ENCODE measurements around the gene PSMB11.

PSMB11 gene

DNA sequence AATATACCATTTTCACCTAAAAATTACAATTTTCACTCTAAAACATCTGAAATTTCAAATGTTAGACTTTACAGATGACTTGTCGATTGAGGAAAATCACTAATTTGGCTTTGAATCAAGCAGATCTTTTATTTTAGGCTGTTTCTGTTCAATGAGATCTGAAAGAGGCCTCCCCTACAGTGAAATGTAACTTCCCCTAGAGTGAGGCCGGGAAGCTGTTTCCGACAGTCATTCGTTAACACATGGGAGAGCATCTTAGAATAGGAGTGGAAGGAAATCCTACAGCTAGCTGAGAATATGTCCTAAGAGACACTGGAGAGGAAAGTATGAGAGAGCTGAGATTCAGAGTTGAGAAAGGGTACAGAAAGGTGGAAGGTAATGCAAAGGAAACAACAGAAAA, 26.4 kb upstream of the PSMB11 start:
- Histone ChIP-seq H3K27ac (ENCODE audit: poor library complexity, severe bottlenecking) (no peak overlapping the region), H3K4me3 (ENCODE audit: severe bottlenecking) (no peak overlapping the region), H3K4me1 (ENCODE audit: insufficient read depth, poor library complexity, severe bottlenecking) (no peaks in the 10 kb centered on the region), H3K36me3 (ENCODE audit: low read depth) (no peaks in the 10 kb centered on the region), H3K27me3 (ENCODE audit: insufficient read depth, poor library complexity, severe bottlenecking) (no peaks in the 10 kb centered on the region), H3K9me3 (ENCODE audit: severe bottlenecking) (no peaks in the 10 kb centered on the region)
- DNase-seq (ENCODE audit: low spot score) (no peak), ATAC-seq (ENCODE audit: low read depth) (no peak)
- TF ChIP-seq, protein P1, sequence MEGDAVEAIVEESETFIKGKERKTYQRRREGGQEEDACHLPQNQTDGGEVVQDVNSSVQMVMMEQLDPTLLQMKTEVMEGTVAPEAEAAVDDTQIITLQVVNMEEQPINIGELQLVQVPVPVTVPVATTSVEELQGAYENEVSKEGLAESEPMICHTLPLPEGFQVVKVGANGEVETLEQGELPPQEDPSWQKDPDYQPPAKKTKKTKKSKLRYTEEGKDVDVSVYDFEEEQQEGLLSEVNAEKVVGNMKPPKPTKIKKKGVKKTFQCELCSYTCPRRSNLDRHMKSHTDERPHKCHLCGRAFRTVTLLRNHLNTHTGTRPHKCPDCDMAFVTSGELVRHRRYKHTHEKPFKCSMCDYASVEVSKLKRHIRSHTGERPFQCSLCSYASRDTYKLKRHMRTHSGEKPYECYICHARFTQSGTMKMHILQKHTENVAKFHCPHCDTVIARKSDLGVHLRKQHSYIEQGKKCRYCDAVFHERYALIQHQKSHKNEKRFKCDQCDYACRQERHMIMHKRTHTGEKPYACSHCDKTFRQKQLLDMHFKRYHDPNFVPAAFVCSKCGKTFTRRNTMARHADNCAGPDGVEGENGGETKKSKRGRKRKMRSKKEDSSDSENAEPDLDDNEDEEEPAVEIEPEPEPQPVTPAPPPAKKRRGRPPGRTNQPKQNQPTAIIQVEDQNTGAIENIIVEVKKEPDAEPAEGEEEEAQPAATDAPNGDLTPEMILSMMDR (IDR thresholded peaks at IDR 0.05; ENCODE audit: poor library complexity, severe bottlenecking): no peak

- H3K27me3 ChIP-seq (ENCODE audit: insufficient read depth, poor library complexity, severe bottlenecking): no peaks in the 10 kb centered on the region
- H3K4me1 ChIP-seq (ENCODE audit: insufficient read depth, poor library complexity, severe bottlenecking): no peaks in the 10 kb centered on the region
- no peak for DNase-seq (ENCODE audit: low spot score)
- no peak overlapping the region for H3K27ac ChIP-seq (ENCODE audit: poor library complexity, severe bottlenecking)
- no peak overlapping the region for H3K4me3 ChIP-seq (ENCODE audit: severe bottlenecking)
- TF ChIP-seq, protein P1 (IDR thresholded peaks at IDR 0.05; ENCODE audit: poor library complexity, severe bottlenecking): no peak
- H3K9me3 ChIP-seq (ENCODE audit: severe bottlenecking): no peaks in the 10 kb centered on the region
- no peaks in the 10 kb centered on the region for H3K36me3 ChIP-seq (ENCODE audit: low read depth)
- no peak for ATAC-seq (ENCODE audit: low read depth)
These were observed 24.9 kb upstream of the PSMB11 start for GRCh38 chr14:23017091-23017490.

DNA sequence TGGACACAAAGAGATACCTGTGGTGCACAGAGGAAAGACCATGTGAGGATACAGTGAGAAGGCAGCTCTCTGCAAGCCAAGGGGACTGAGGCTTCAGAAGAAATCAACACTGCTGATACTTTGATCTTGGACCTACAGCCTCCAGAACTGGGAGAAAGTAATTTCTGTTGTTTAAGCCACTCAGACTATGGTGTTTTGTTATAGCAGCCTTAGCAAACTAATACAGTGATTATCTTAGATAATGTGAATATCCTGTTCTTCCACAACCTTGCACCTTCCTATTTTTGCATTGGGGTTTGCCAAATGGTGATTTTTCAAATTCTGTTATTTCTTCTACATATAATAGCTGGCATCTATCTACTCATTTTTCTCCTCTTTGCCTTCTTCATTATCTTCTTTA, 23.9 kb upstream of the PSMB11 start:
- no peak for DNase-seq (ENCODE audit: low spot score)
- no peak overlapping the region for H3K4me3 ChIP-seq (ENCODE audit: severe bottlenecking)
- no peaks in the 10 kb centered on the region for H3K36me3 ChIP-seq (ENCODE audit: low read depth)
- TF ChIP-seq, protein P1 (IDR thresholded peaks at IDR 0.05; ENCODE audit: poor library complexity, severe bottlenecking): no peak
- H3K27me3 ChIP-seq (ENCODE audit: insufficient read depth, poor library complexity, severe bottlenecking): no peaks in the 10 kb centered on the region
- no peak overlapping the region for H3K27ac ChIP-seq (ENCODE audit: poor library complexity, severe bottlenecking)
- no peak for ATAC-seq (ENCODE audit: low read depth)
- no peaks in the 10 kb centered on the region for H3K9me3 ChIP-seq (ENCODE audit: severe bottlenecking)
- no peaks in the 10 kb centered on the region for H3K4me1 ChIP-seq (ENCODE audit: insufficient read depth, poor library complexity, severe bottlenecking)

DNA sequence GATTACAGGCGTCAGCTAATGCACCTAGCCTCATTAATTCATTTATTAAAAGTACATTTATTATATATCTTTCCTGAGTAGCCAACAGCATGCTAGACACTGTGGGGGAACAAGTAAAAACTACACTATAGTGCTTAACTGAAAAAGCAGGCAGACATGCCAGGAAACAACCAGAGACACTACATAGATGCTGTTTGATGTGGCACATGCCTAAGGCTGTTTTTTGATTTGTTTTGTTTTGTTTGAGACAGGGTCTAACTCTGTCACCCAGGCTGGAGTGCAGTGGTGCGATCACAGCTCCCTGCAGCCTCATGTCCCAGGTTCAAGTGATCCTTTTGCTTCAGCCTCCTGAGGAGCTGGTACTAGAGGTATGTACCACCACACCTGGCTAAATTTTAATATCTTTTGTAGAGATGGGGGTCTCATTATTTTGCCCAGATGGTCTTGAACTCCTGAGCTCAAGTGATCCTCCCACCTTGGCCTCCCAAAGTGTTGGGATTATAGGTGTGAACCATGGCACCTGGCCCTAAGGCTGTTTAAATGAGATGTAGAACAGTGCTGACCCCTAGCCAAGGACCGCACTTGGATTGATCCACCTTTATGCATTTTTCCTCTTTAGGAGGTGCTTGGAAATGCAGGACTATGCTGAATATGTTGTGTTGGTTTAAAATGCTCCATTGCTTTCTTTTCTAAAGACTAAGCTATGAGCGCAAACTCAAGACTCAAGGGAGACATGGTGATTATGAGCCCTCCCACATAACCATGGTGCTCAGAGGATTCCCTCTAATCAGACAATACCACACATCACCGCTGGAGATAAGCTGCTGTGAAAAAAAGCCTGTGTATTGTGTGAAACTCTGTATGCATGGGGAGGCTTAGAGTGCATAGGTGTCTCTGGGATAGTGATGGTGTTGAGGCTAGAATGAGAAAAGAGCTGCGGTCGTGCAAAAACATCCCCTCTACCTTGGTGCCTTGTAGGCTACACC, 21.6 kb upstream of the PSMB11 start:
- ATAC-seq (ENCODE audit: low read depth) (0 out of 3 replicates have a peak, but pooled peaks have one; percentile 7), DNase-seq (ENCODE audit: low spot score) (no peak)
- Histone ChIP-seq H3K36me3 (ENCODE audit: low read depth) (peaks cover 11% of the 10 kb centered on the region), H3K9me3 (ENCODE audit: severe bottlenecking) (no peaks in the 10 kb centered on the region), H3K27ac (ENCODE audit: poor library complexity, severe bottlenecking) (no peak overlapping the region), H3K27me3 (ENCODE audit: insufficient read depth, poor library complexity, severe bottlenecking) (no peaks in the 10 kb centered on the region), H3K4me1 (ENCODE audit: insufficient read depth, poor library complexity, severe bottlenecking) (no peaks in the 10 kb centered on the region), H3K4me3 (ENCODE audit: severe bottlenecking) (no peak overlapping the region)
- TF ChIP-seq, protein P1 (IDR thresholded peaks at IDR 0.05; ENCODE audit: poor library complexity, severe bottlenecking): no peak

DNA sequence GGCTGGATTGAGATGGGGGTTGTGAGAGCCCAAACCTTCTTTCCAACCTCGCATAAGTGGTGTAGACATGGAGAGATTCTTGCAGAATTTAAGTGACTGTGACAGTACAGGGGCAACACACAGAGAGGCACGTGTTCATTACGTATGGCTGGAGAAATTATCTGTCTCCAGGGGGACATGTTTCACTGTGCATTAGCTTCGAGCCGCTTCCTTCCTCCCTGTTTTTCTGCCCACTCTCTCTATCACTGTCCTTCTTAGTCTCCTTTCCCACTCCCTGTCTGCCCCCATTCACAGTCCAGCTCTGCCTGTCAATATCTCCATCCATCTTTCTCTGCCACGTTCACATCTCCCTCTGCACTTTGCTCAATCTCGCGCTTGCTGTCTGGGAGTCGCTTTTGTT, 20.6 kb upstream of the PSMB11 start:
- DNase-seq (ENCODE audit: low spot score) (no peak), ATAC-seq (ENCODE audit: low read depth) (no peak)
- Histone ChIP-seq H3K9me3 (ENCODE audit: severe bottlenecking) (no peaks in the 10 kb centered on the region), H3K4me3 (ENCODE audit: severe bottlenecking) (no peak overlapping the region), H3K4me1 (ENCODE audit: insufficient read depth, poor library complexity, severe bottlenecking) (no peaks in the 10 kb centered on the region), H3K27ac (ENCODE audit: poor library complexity, severe bottlenecking) (no peak overlapping the region), H3K36me3 (ENCODE audit: low read depth) (peaks cover 21% of the 10 kb centered on the region), H3K27me3 (ENCODE audit: insufficient read depth, poor library complexity, severe bottlenecking) (no peaks in the 10 kb centered on the region)
- TF ChIP-seq, protein P1 (IDR thresholded peaks at IDR 0.05; ENCODE audit: poor library complexity, severe bottlenecking): no peak

Data from RWPE2 (cell line).